HG02970 (cell line): ENCODE results near the gene EVA1A.

Experiments
- ATAC-seq: cut with Tn5 transposase; IDR thresholded peaks from one replicate; pipeline ENCODE4 v1.9.1; 2021; ENCODE audit warnings: mild to moderate bottlenecking, moderate library complexity, moderate number of reproducible peaks; ENCODE audit not compliant: unreplicated experiment, low FRiP score

EVA1A gene

GRCh38 chr2:75560768-75561565 lies at the start of gene EVA1A:
Gene EVA1A (minus strand): TSS chr2:75560939. CDS start chr2:75518140, 42,799 bp downstream.
- no peak for ATAC-seq

- ATAC-seq, result no peak
Measured at GRCh38 chr2:75609937-75610508, 49.3 kb upstream of the EVA1A start.

GRCh38 chr2:75609334-75609689 lies 48.6 kb upstream of the EVA1A start:
- peak; percentile 19 for ATAC-seq

GRCh38 chr2:75608684-75609333 lies 48.1 kb upstream of the EVA1A start:
- peak; percentile 62 for ATAC-seq

GRCh38 chr2:75607988-75608683 lies 47.4 kb upstream of the EVA1A start:
- ATAC-seq, result no peak

- ATAC-seq, result no peak
Measured at GRCh38 chr2:75607400-75607798, 46.7 kb upstream of the EVA1A start.

- no peak for ATAC-seq
Measured at GRCh38 chr2:75606761-75607399, 46.1 kb upstream of the EVA1A start.

- ATAC-seq, result no peak
Measured at GRCh38 chr2:75605770-75606529, 45.2 kb upstream of the EVA1A start.

- no peak for ATAC-seq
Measured at GRCh38 chr2:75604484-75604883, 43.7 kb upstream of the EVA1A start.

GRCh38 chr2:75603477-75603876 lies 42.7 kb upstream of the EVA1A start:
- no peak for ATAC-seq

GRCh38 chr2:75602724-75603342 lies 42.1 kb upstream of the EVA1A start:
- no peak for ATAC-seq

- ATAC-seq, result no peak
Measured at GRCh38 chr2:75600461-75601011, 39.8 kb upstream of the EVA1A start.

- no peak for ATAC-seq
Measured at GRCh38 chr2:75598589-75599155, 37.9 kb upstream of the EVA1A start.

GRCh38 chr2:75597949-75598348 lies 37.2 kb upstream of the EVA1A start:
- ATAC-seq, result no peak

- no peak for ATAC-seq
Measured at GRCh38 chr2:75596784-75597183, 36.0 kb upstream of the EVA1A start.

GRCh38 chr2:75595541-75596395 lies 35.0 kb upstream of the EVA1A start:
- no peak for ATAC-seq

- no peak for ATAC-seq
Measured at GRCh38 chr2:75594596-75594995, 33.9 kb upstream of the EVA1A start.

- no peak for ATAC-seq
Measured at GRCh38 chr2:75592888-75593287, 32.1 kb upstream of the EVA1A start.
